GM04503 (cell line): Measurements from ENCODE around the gene BARX1.
"Not testable (repeated sequence)": the region's sequence is repeated elsewhere in the genome, so short reads cannot be mapped to it uniquely, and the experiment has no call there.

ENCODE experiments used
- DNase-seq: peaks from one replicate; pipeline ENCODE4 v3.0.0-alpha.2; 2012; ENCODE audit warnings: low read depth

Gene BARX1

GRCh38 chr9:93955111-93955980 lies at the start of gene BARX1:
TSS of gene BARX1 (minus strand) at chr9:93955355. CDS start at chr9:93955146, 209 bp downstream.
- DNase-seq, result no peak

GRCh38 chr9:94002316-94003140 lies 47.4 kb upstream of the BARX1 start:
- no peak for DNase-seq

- no peak for DNase-seq
These were observed 41.7 kb upstream of the BARX1 start for GRCh38 chr9:93996863-93997262.

DNA sequence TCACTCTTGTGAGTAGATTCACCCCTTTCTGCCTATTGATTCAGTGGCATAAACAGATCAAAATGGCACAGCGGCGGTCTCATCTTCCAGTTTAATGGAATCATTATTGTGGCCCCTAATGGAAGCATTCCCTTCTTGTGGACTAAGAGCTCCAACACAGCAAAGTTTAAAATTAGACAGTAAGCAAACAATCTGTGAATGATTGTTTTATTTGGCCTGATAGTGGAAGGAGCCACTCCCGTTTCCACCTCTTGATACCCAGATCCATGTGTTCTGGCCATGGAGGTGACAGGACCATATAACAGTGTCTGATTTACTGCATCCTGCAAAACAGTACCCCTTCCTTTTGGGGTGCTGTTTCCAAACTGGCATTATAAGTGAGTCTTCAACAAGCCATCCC lies 41.2 kb upstream of the BARX1 start:
- DNase-seq, result no peak

DNA sequence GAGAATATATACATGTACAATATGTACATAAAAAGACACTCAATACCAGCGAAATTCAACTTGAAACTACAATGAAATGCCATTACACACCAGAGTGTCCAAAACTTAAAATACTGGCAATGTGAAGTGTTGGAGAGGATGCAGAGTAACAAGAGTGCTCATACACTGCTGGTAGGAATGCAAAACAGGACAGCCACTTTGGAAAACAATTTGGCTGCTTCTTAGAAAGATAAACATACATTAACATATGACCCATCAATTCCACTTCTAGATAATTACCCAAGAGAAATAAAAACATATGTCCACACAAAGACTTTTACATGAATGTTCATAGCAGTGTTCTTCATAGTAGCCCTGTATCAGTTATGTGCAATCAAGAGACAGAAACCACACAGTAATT lies 39.4 kb upstream of the BARX1 start:
- DNase-seq, result no peak

GRCh38 chr9:93994132-93994531 lies 39.0 kb upstream of the BARX1 start:
- no peak for DNase-seq

DNA sequence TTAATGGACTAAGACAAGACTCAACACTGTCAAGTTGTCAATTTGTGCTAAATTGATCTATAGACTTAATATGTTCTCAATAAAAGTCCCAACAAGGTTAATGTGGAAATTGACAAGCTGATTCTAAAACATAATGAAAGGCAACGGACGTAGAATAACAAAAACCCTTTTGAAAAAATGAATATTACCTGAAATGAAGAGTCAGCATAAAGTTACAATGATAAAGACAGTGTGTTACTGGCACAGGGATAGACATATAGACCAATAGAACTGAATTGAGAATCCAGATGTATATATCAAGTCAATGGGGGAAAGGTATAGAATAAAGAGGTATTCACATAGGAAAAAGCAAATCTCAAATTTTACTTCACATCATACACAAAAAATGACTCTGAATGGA lies 37.7 kb upstream of the BARX1 start:
- DNase-seq, result no peak

- DNase-seq, result no peak
These were observed 35.3 kb upstream of the BARX1 start for GRCh38 chr9:93990448-93990847.

DNA sequence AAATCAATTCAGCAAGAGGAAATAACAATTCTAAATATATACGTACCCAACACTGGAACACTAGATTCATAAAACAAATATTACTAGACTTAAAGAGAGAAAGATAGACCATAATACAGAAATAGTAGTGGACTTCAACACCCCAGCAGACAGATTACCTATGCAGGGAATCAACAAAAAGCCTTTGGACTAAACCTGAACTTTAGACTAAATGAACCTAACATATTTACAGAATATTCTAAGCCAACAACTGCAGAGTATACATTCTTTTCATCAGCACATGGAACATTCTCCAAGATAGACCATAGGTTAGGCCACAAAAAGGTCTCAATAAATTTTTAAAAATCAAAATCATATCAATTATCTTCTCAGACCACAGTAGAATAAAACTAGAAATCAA lies 32.9 kb upstream of the BARX1 start:
- DNase-seq, result no peak

DNA sequence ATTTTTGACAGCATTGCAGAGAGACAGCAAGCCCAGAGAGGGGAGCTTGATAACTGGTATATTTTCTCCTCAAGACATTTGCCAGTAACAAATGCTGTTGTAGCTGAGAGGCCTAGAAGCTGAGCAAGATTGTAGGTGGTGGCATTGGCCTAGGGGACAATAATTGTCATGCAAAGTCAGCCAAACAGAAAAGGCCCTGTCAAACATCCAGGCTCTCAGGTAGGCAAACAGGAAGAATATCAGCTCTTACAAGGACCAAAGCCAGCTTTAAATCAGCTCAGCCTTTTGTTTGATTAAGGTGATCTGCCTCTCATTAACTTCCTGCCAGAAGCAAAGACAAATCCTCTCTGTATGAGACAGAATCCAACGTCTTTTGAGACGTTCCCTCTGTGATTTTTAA lies 29.7 kb upstream of the BARX1 start:
- DNase-seq, result no peak

GRCh38 chr9:93983875-93984274 lies 28.7 kb upstream of the BARX1 start:
- DNase-seq, result no peak

DNA sequence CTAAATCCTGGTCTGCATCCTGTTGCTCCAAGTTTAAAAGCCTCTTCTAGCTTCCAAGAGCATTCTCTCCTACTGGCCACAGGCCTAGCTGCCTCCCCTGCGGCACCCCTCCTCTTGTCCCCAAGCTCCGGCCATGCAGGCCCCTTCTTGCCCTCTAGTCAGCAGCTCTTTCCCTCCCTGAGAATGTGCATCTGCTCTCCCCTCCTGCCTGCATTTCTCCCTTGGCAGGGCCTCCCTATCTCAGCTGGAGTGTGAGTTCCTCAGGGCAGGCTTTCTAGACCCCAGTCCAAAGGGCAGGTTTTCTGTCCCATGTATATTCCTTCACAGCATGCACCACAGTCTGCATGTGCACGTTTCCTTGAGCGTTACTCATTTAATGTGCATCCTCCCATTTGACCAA lies 24.6 kb upstream of the BARX1 start:
- no peak for DNase-seq

DNA sequence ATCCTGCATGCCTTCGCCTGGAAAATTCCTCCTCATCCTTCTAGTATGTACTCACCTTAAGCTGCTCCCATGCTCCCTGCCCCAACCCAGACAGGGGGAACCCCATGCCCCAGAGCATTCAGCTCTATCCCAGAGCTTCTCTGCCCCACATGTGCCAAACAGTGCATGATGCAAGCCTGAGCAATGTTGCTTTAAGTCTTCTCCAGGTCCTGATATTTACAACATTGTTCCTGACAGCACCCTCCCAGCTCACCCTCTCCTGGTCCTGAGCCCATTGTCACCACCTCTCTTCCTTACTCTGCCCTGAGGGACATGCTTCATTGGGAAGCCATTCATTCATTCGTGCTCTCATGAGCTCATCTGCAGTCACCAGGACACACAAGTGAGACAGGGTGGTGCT lies 23.4 kb upstream of the BARX1 start:
- no peak for DNase-seq

DNA sequence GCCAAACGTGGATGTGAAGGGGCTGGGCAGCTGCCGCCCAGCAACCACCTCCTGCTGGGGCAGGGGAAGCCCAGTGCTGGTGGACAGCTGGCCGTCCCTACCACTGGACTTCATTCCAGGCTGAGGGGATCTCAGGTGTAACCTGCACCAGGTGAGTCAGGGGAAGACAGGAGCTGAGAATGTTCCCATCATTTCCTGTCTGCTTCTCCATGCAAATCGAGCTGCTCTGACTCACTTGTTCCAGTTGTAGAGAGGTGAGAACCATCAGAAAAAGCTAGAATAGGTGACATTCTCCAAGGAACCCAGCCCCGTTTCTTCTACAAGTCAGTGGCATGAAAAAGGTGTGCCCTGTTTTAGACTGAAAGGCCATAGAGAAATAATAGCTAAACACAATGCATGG lies 21.8 kb upstream of the BARX1 start:
- no peak for DNase-seq

DNA sequence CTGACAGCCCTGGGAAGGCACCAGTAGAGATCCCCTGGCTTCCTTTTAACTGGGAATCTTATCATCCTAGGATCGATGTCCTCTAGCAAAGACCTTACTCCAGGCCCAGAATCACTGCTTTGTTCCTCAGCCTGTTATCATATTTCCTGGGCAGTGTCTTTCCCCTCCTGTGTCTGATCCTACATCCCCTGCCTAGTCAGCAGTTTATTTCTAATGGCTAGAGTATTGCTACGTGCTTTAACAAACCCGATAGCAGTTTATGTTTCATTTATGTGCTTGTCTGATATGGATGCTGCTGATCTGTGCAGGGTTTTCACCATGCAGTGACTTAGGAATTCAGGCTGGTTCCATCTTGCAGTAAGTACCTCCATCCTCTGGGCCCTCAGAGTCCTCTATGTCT lies 20.9 kb upstream of the BARX1 start:
- no peak for DNase-seq

DNA sequence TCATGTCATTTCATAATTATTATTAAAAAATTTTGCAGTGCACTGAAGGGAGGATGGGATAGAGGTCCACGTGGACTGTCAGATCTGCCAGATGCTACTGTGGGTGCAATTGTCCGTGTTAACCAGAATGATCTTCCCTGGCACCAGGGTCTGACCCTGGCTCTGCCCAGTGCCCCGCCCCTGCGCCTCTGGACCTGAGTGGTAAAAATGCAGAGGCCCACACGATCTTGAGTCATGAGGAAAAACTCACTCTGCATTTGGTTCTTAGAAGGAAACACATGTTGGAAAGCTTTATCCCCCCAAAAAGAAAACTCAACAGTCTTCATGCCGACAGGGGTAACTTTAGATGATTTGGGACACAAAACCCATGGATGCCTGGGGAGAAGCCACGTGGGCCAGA lies 20.1 kb upstream of the BARX1 start:
- DNase-seq, result no peak

- DNase-seq, result no peak
These were observed 19.0 kb upstream of the BARX1 start for GRCh38 chr9:93974151-93974550.

GRCh38 chr9:93972655-93973054 lies 17.5 kb upstream of the BARX1 start:
- not testable (repeated sequence) for DNase-seq

DNA sequence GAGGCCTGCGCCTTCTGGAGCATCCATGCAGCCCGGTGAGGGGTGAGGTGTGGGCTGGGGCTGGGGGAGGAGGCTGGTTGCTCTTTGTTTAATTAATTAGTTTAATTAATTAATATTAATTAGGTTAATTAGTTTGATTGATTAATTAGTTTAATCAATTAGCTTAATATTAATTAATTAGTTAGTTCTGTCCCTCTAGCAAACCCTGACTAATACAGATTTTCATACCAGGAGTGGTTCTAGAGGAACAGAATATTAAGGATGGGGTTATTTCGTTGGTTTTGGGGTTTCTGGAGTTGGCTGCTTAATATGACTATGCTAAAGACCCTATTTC lies 14.1 kb upstream of the BARX1 start:
- no peak for DNase-seq

DNA sequence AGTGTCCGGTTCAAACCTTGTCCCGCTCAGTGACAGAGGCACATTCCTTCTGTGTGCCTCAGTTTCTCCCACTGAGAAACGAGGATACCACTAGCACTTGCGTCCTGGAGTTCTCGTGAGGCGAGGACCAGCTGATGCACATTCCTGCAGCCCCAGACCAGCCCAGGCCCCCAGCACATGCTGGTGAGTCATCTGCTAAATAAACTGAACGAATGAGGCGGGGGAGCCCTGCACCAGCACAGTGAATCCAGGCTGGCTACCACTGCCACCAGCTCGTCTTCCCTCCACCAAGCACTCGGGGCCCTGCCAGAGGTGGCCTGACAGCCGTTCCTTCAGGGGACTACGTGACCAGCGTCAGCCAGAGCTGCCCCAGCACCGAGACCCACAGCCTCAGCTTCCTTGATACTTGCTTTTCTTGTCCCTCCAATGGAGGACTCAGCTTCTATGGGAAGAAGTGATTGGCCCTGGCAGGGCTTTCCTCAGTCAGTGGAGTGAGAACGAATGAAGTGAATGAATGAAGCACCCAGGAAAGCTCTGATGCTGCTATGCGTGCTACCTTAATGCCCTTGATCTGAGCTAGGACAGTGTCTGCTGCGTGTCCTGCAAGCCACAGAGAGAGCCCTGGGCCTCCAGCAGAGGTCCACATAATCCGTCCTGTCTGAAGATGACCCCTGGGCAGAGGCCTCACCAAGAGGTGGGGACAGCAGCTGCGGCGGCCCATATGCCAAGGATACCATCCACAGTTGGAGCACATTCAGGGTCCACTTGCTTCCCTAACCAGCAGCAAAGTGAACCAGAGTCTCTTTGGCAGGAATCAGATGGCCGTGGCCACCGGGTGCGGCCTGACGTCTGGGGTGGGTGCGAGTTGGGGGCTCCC lies 13.5 kb upstream of the BARX1 start:
- no peak for DNase-seq

DNA sequence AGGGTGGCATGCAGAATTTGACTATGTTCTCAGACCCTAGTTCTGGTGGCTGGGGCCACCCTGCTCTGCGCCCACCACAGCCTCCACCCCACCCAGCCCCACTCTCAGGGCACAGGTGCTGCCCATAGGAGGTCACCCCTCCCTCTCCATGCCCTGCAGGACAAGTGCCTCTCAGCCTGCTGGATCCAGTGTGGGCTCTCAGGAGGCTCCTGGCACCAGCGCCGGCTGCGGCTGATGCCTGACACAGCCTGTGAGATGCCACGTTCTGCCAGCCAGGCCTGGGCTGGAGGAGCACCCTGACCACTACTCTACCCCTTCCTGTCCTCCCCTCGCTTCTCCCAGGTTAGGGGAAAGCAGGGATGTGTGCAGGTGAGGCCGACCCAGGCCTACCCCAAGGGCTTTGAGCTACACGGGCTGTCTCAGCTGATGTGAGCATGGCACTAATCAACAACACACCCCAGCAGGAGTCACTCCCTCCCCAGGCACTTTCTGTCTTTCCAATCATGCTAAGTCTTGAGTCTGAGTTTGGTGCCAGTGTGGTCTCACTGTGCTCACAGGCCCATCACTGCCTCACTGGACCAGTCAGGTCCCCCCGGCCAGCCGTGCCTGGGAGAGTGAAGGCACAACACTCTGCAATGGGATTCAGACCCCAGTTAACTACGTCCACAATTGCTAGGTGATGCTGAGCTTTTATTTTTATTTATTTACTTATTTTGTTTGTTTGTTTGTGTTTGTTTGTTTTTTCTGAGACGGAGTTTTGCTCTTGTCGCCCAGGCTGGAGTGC lies 12.1 kb upstream of the BARX1 start:
- no peak for DNase-seq
